ENCODE measurements around the gene ABI3BP.
"Not testable (repeated sequence)": the region's sequence is repeated elsewhere in the genome, so short reads cannot be mapped to it uniquely, and the experiment has no call there.

Gene ABI3BP

GRCh38 chr3:100981164-100981911 lies 11.9 kb downstream of the ABI3BP start:
- DNase-seq (ENCODE audit: low read depth in 2 of 2), result no peak

GRCh38 chr3:100978011-100978659 lies 15.1 kb downstream of the ABI3BP start:
- DNase-seq (ENCODE audit: low read depth in 2 of 2), result no peak

- no peak for DNase-seq (ENCODE audit: low read depth in 2 of 2)
Observed at GRCh38 chr3:100976611-100977010, 16.6 kb downstream of the ABI3BP start.

GRCh38 chr3:100975714-100976113 lies 17.5 kb downstream of the ABI3BP start:
- DNase-seq (ENCODE audit: low read depth in 2 of 2), result no peak

GRCh38 chr3:100973594-100973993 lies 19.6 kb downstream of the ABI3BP start:
- no peak for DNase-seq (ENCODE audit: low read depth in 2 of 2)

- no peak for DNase-seq (ENCODE audit: low read depth in 2 of 2)
Observed at GRCh38 chr3:100972867-100973266, 20.4 kb downstream of the ABI3BP start.

- no peak for DNase-seq (ENCODE audit: low read depth in 2 of 2)
Observed at GRCh38 chr3:100972301-100972844, 20.8 kb downstream of the ABI3BP start.

GRCh38 chr3:100971798-100972197 lies 21.4 kb downstream of the ABI3BP start:
- no peak for DNase-seq (ENCODE audit: low read depth in 2 of 2)

- DNase-seq (ENCODE audit: low read depth in 2 of 2), result no peak
Observed at GRCh38 chr3:100970477-100970990, 22.7 kb downstream of the ABI3BP start.

GRCh38 chr3:100968932-100969906 lies 24.0 kb downstream of the ABI3BP start:
- DNase-seq (ENCODE audit: low read depth in 2 of 2), result no peak

GRCh38 chr3:100966807-100967206 lies 26.4 kb downstream of the ABI3BP start:
- no peak for DNase-seq (ENCODE audit: low read depth in 2 of 2)

GRCh38 chr3:100966049-100966491 lies 27.2 kb downstream of the ABI3BP start:
- DNase-seq (ENCODE audit: low read depth in 2 of 2), result no peak

- no peak for DNase-seq (ENCODE audit: low read depth in 2 of 2)
Observed at GRCh38 chr3:100963041-100963440, 30.2 kb downstream of the ABI3BP start.

- DNase-seq (ENCODE audit: low read depth in 2 of 2), result no peak
Observed at GRCh38 chr3:100957261-100957986, 35.8 kb downstream of the ABI3BP start.

- no peak for DNase-seq (ENCODE audit: low read depth in 2 of 2)
Observed at GRCh38 chr3:100956276-100956675, 36.9 kb downstream of the ABI3BP start.

GRCh38 chr3:100954990-100955389 lies 38.2 kb downstream of the ABI3BP start:
- no peak for DNase-seq (ENCODE audit: low read depth in 2 of 2)

GRCh38 chr3:100954199-100954935 lies 38.9 kb downstream of the ABI3BP start:
- DNase-seq (ENCODE audit: low read depth in 2 of 2), result no peak

GRCh38 chr3:100953103-100953502 lies 40.1 kb downstream of the ABI3BP start:
- no peak for DNase-seq (ENCODE audit: low read depth in 2 of 2)

GRCh38 chr3:100947119-100947518 lies 46.1 kb downstream of the ABI3BP start:
- no peak for DNase-seq (ENCODE audit: low read depth in 2 of 2)

GRCh38 chr3:100946096-100946495 lies 47.1 kb downstream of the ABI3BP start:
- DNase-seq (ENCODE audit: low read depth in 2 of 2), result not testable (repeated sequence)

Data from stimulated activated CD4-positive, alpha-beta T cell treated with anti-CD3 and anti-CD28 coated beads, Interleukin-1b, Interleukin-23, amount 100 ng/mL, for 1 hour (primary cell).